Cardiac muscle cell (in vitro differentiated cells and primary cell): ENCODE measurements around the gene RASL12. TPM values are rescaled to one million over a fixed set of nuclear protein-coding genes. Genes with fewer than 3 reads are reported as not detected.
"Not testable (repeated sequence)": the region's sequence is repeated elsewhere in the genome, so short reads cannot be mapped to it uniquely, and the experiment has no call there.

Source experiments
- DNase-seq, 2 donors: peaks; one replicate each; pipeline versions ENCODE4 v3.0.0 to v3.0.0-alpha.2; 2010 to 2017; ENCODE audit warnings: low read depth in 1 of 2, low spot score in 1 of 2
- H3K27ac ChIP-seq: fragments of 200-600 bp; sonication (generic); 2 replicates; pipeline ENCODE4 v1.5.1; 2016
- H3K27me3 ChIP-seq: fragments of 200-600 bp; sonication (generic); 2 replicates; pipeline ENCODE4 v1.6.0; 2016; ENCODE audit warnings: control low read depth
- H3K36me3 ChIP-seq: fragments of 200-600 bp; sonication (generic); 2 replicates; pipeline ENCODE4 v1.5.1; 2016; ENCODE audit warnings: control low read depth
- H3K4me1 ChIP-seq: fragments of 200-600 bp; sonication (generic); 2 replicates; pipeline ENCODE4 v1.8.1; 2017; ENCODE audit warnings: low read depth, mild to moderate bottlenecking, mixed run types
- H3K4me3 ChIP-seq: fragments of 200-600 bp; sonication (generic); 2 replicates; pipeline ENCODE4 v1.5.1; 2016; ENCODE audit warnings: mild to moderate bottlenecking
- H3K9me3 ChIP-seq: fragments of 200-600 bp; sonication (generic); 2 replicates; pipeline ENCODE4 v1.5.1; 2017; ENCODE audit warnings: low read depth, mild to moderate bottlenecking, control low read depth
- polyA plus RNA-seq: library from polyadenylated mRNA; unstranded; fragments of >200 nt; fragmentation: Nextera tagmentation; extraction: Ambion mirVana; gene quantifications from 2 replicates; pipeline ENCODE4 v1.2.1, GENCODE V29; 2016
- total RNA-seq: library from RNA; depleted of rRNA; stranded (reverse); fragments of >200 nt; gene quantifications from 2 replicates; pipeline ENCODE4 v1.2.3, GENCODE V29; 2016
- TF ChIP-seq, protein P1 (sequence below): IDR thresholded peaks from 2 replicates; pipeline ENCODE4 v1.5.1; 2012; ENCODE audit warnings: low read depth, mild to moderate bottlenecking, low read length

The RASL12 gene
- total and polyA plus RNA-seq, 2 experiments from 2014 or later, result 4.0 to 38.2 TPM

DNA sequence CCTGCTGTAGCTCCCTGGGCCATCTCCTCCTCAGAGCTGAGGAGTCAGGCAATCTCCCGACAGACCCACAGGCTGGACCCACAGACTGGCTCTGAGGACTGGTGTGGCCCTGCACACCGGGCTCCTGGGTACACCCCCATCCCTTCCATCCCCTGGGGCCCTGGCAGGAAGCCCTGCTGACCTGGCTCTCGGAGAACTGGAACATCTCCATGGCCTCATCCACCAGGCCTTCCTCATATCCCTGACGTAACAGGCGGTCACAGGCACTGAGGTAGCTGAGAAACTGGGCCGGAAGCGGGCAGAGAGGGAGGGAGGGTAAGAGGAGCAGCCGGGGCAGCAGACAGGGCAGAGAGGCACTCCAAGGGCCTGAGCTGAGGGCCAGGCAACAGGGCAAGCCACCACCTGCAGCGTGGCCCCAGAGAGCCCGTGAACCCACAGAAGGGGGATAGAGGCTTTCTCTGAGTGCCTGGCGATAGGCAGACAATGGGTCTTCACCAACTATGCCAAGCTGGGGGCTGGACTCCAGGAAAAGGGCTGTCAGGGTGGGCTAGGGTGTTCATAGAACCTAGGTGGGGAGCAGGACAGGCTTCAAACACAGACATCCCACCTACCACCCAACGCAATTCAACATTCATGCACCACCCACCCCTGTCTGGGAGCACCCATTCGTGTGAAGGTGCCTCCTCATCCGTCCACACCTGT is 26.7 kb upstream of the RASL12 start:
- peaks cover 12% of the 10 kb centered on the region for H3K36me3 ChIP-seq
- no peak for DNase-seq
- peaks cover 4% of the 10 kb centered on the region for H3K4me1 ChIP-seq
- H3K27ac ChIP-seq, result no peak overlapping the region
- TF ChIP-seq, protein P1, sequence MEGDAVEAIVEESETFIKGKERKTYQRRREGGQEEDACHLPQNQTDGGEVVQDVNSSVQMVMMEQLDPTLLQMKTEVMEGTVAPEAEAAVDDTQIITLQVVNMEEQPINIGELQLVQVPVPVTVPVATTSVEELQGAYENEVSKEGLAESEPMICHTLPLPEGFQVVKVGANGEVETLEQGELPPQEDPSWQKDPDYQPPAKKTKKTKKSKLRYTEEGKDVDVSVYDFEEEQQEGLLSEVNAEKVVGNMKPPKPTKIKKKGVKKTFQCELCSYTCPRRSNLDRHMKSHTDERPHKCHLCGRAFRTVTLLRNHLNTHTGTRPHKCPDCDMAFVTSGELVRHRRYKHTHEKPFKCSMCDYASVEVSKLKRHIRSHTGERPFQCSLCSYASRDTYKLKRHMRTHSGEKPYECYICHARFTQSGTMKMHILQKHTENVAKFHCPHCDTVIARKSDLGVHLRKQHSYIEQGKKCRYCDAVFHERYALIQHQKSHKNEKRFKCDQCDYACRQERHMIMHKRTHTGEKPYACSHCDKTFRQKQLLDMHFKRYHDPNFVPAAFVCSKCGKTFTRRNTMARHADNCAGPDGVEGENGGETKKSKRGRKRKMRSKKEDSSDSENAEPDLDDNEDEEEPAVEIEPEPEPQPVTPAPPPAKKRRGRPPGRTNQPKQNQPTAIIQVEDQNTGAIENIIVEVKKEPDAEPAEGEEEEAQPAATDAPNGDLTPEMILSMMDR, result no peak
- no peaks in the 10 kb centered on the region for H3K27me3 ChIP-seq
- H3K9me3 ChIP-seq, result no peaks in the 10 kb centered on the region
- H3K4me3 ChIP-seq, result no peak overlapping the region

DNA sequence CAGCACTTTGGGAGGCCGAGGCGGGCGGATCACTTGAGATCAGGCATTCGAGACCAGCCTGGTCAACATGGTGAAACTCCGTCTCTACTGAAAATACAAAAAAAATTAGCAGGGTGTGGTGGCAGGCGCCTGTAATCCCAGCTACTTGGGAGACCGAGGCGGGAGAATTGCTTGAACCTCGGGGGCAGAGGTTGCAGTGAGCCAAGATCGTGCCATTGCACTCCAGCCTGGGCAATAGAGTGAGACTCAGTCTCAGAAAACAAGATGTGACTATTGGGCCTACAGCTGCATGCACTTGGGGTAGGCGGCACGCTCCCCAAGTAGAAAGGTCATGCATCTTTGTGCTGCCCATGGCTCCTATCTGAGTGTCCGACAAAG is 26.0 kb upstream of the RASL12 start:
- not testable (repeated sequence) for H3K27me3 ChIP-seq, H3K4me3 ChIP-seq, DNase-seq, H3K9me3 ChIP-seq, H3K36me3 ChIP-seq, H3K27ac ChIP-seq
- peaks cover 10% of the 10 kb centered on the region for H3K4me1 ChIP-seq

DNA sequence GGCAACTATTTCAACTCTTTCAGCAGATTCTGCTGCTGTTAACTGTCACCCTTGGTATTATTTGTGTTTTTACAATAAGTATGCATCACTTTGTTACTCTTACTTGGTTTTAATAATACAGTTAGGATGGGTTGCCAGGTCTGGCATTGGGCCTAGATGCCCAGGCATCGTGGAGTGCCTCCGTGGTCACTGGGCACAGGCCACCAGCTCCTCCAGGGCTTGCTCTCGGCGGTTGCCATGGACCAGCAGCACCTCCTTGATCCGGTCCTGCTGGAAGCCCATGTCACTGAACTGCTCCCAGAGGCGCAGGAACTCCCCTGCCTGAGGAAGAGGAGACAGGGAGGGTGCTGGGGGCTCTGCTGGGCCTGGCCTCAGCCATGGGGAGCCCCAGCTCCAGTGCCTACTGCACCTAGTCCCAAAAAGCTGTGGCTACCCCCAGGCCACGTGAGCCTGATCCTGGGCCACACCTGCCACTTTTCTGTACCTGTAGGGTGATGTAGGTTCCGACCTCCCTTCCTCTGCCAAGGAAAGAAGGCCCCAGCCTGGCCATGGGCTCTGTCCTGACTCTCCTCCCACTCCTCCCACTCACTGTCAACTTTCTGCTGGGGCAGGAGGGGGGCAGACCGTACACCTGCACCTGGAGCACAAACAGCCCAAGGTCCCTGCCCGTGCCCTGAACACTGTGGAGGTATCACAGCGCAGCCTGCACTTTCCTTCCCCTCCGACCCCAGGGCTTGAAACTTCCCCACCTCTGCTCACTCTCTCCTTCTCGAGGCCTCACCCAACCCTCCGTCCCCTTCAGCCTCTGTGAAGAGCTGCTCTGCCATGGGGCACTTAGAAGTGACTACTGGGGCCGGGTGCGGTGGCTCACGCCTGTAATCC is 25.4 kb upstream of the RASL12 start:
- peaks cover 3% of the 10 kb centered on the region for H3K36me3 ChIP-seq
- DNase-seq, result no peak
- H3K4me3 ChIP-seq, result no peak overlapping the region
- H3K27ac ChIP-seq, result no peak overlapping the region
- no peaks in the 10 kb centered on the region for H3K27me3 ChIP-seq
- TF ChIP-seq, protein P1, result no peak
- H3K9me3 ChIP-seq, result no peaks in the 10 kb centered on the region
- peaks cover 12% of the 10 kb centered on the region for H3K4me1 ChIP-seq

DNA sequence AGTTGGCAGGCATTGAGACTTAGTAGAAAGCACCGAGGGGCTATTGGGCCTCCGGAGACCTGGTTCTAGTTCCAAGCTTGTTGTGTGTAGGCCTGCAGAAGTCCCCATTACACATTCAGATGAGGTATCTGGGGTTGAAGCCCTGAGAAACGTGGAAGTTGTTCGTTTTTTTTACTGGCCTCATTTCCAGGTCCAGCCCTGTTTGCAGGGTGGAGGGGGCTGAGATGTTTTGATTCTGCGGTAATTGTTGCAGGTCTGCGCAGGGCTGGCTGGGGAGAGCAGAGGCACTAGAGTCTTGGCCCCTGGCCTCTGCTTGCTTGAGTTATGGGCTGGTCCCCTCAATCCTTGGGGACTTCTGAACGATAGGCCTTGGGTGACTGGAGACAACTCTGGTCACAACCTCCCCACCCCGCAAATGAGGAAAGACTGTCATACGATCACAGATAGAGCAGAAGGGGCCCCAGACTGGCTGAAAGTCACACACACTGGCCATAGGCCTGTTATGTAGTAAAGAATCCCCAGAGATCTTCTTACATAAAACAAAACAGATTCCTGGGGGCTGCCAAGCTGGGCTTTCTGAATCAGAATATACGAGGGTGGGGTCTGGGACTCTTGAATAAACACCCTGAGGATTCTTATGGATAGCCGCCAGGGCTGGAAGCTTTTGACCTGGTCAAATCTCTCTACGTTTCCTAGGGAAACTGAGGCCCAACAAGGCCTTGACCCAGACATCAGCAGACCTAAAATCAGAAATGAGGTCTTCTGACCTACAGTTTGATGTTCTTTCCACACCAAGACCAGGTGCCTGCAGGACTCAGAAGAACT is 24.4 kb upstream of the RASL12 start:
- no peak for DNase-seq
- Histone ChIP-seq H3K4me1 (peaks cover 12% of the 10 kb centered on the region), H3K36me3 (no peaks in the 10 kb centered on the region), H3K9me3 (no peaks in the 10 kb centered on the region), H3K27me3 (no peaks in the 10 kb centered on the region), H3K4me3 (no peak overlapping the region), H3K27ac (no peak overlapping the region)
- TF ChIP-seq, protein P1, result no peak

DNA sequence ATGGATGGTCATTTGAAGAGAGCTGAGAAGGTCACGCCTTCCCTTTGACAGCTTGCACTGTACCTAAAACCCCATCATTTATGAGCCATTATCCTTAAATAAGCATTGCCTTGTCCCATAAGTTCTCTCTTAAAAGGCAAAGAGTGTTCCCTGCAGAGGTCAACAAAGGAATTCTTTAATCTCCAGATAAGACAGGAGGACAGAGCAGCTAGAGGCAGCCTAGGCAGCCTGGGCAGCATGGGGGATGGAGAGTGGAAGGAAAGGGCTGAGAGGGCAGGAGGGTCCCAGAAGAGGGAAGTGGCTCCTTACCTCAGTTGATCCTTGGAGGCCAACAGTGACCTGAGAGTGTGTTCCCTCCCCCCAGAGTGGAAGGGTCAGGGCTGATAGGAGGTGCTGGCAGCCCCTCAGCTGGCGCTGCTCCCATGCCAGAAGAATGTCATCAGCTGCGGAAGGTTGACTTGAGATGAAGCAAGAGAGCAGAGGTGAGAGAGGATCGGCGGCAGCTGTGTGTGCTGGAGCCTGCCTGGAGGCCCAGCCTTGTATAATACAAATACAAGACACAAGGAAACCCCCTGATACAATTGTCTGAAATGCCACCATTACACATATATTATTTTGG is 21.5 kb upstream of the RASL12 start:
- H3K27ac ChIP-seq, result peak overlapping the region; percentile 70
- H3K4me1 ChIP-seq, result peaks cover 20% of the 10 kb centered on the region
- TF ChIP-seq, protein P1, result no peak
- no peak overlapping the region for H3K4me3 ChIP-seq
- DNase-seq, result peak; percentile 38 to 82
- no peaks in the 10 kb centered on the region for H3K36me3 ChIP-seq
- H3K27me3 ChIP-seq, result no peaks in the 10 kb centered on the region
- no peaks in the 10 kb centered on the region for H3K9me3 ChIP-seq
